ENCODE results near the gene NPW. TPM values are rescaled to one million over a fixed set of nuclear protein-coding genes. Genes with fewer than 3 reads are reported as not detected.

NPW gene
- polyA plus RNA-seq, 1 donor (not counting 4 experiments of a cell fraction or from before 2014, with no cell fraction given) = not detected

GRCh38 chr16:1989209-1990100, 30.1 kb upstream of the NPW start, which contains the start of gene SYNGR3:
Gene SYNGR3 (plus strand): TSS chr16:1989970. CDS start chr16:1990103, 133 bp downstream.
- Histone ChIP-seq H2AFZ (ENCODE audit: control insufficient read depth, low read length) (no peak within 1 kb of the TSS), H3K27ac (ENCODE audit: control insufficient read depth, insufficient read depth, low read length) (no peak within 1 kb of the TSS), H3K36me3 (ENCODE audit: control insufficient read depth in 2 of 2, extremely low read depth in 1 of 2, insufficient read depth in 2 of 2, low read length in 2 of 2) (peaks cover 7 to 14% of the 10 kb centered on the region in 2 experiments), H3K79me2 (ENCODE audit: control insufficient read depth, insufficient read depth, low read length) (peaks cover 2% of the 10 kb centered on the region), H3K4me3 (ENCODE audit: control insufficient read depth in 2 of 3, extremely low read depth in 1 of 3, insufficient read depth in 2 of 3, low read depth in 1 of 3, low read length in 3 of 3) (peak within 1 kb of the TSS in 2 of 3 experiments; percentile 20 to 53), H3K4me2 (ENCODE audit: control insufficient read depth, extremely low read depth, insufficient read depth, low read depth, low read length) (peak within 1 kb of the TSS; percentile 66), H3K9me3 (ENCODE audit: control insufficient read depth, low read depth, low read length) (no peaks in the 10 kb centered on the region), H4K20me1 (ENCODE audit: control insufficient read depth, extremely low read depth, insufficient read depth, low read length) (no peaks in the 10 kb centered on the region), H3K4me1 (ENCODE audit: control insufficient read depth, extremely low read depth, insufficient read depth, low read length) (peaks cover 38% of the 10 kb centered on the region), H3K9me1 (ENCODE audit: control insufficient read depth, extremely low read depth, insufficient read depth, low read length) (peaks cover 2% of the 10 kb centered on the region), H3K27me3 (ENCODE audit: control insufficient read depth, extremely low read depth, insufficient read depth, low read length) (peaks cover 30% of the 10 kb centered on the region), H3K9ac (ENCODE audit: control insufficient read depth, extremely low read depth, insufficient read depth, low read length) (peak within 1 kb of the TSS; percentile 28)
- dilution Hi-C loops (cut with MboI; ENCODE audit: extremely low pct_ligation_motif_present, low sequenced_read_pairs) = no loop called here
- DNase-seq (ENCODE audit: low read depth, low spot score) = no peak
- TF ChIP-seq EZH2 (IDR thresholded peaks at IDR 0.05; ENCODE audit: low read length) (peak; percentile 82), CTCF (optimal IDR thresholded peaks at IDR 0.05 in 1 of 3, IDR thresholded peaks at IDR 0.05 in 1 of 3, conservative IDR thresholded peaks at IDR 0.05 in 1 of 3; ENCODE audit: extremely low read depth in 1 of 3, insufficient read depth in 2 of 3, low read length in 3 of 3) (no peak)
- no peak for FAIRE-seq

- no peaks in the 10 kb centered on the region for H4K20me1 ChIP-seq (ENCODE audit: control insufficient read depth, extremely low read depth, insufficient read depth, low read length)
- no peak for TF ChIP-seq EZH2 (IDR thresholded peaks at IDR 0.05; ENCODE audit: low read length)
- no peak for TF ChIP-seq CTCF (optimal IDR thresholded peaks at IDR 0.05 in 1 of 3, IDR thresholded peaks at IDR 0.05 in 1 of 3, conservative IDR thresholded peaks at IDR 0.05 in 1 of 3; ENCODE audit: extremely low read depth in 1 of 3, insufficient read depth in 2 of 3, low read length in 3 of 3)
- no peaks in the 10 kb centered on the region for H3K79me2 ChIP-seq (ENCODE audit: control insufficient read depth, insufficient read depth, low read length)
- H3K9me1 ChIP-seq (ENCODE audit: control insufficient read depth, extremely low read depth, insufficient read depth, low read length) = peaks cover under 1% of the 10 kb centered on the region
- no peak overlapping the region for H3K27ac ChIP-seq (ENCODE audit: control insufficient read depth, insufficient read depth, low read length)
- H3K9ac ChIP-seq (ENCODE audit: control insufficient read depth, extremely low read depth, insufficient read depth, low read length) = no peak overlapping the region
- H3K9me3 ChIP-seq (ENCODE audit: control insufficient read depth, low read depth, low read length) = no peaks in the 10 kb centered on the region
- peaks cover 7 to 14% of the 10 kb centered on the region in 2 experiments for H3K36me3 ChIP-seq (ENCODE audit: control insufficient read depth in 2 of 2, extremely low read depth in 1 of 2, insufficient read depth in 2 of 2, low read length in 2 of 2)
- DNase-seq (ENCODE audit: low read depth, low spot score) = no peak
- H3K4me2 ChIP-seq (ENCODE audit: control insufficient read depth, extremely low read depth, insufficient read depth, low read depth, low read length) = no peak overlapping the region
- FAIRE-seq = no peak
- H3K4me3 ChIP-seq (ENCODE audit: control insufficient read depth in 2 of 3, extremely low read depth in 1 of 3, insufficient read depth in 2 of 3, low read depth in 1 of 3, low read length in 3 of 3) = peak overlapping the region in 1 of 3 experiments; percentile 53
- peaks cover 30% of the 10 kb centered on the region for H3K27me3 ChIP-seq (ENCODE audit: control insufficient read depth, extremely low read depth, insufficient read depth, low read length)
- H2AFZ ChIP-seq (ENCODE audit: control insufficient read depth, low read length) = no peak overlapping the region
- H3K4me1 ChIP-seq (ENCODE audit: control insufficient read depth, extremely low read depth, insufficient read depth, low read length) = peaks cover 33% of the 10 kb centered on the region
- dilution Hi-C loops (cut with MboI; ENCODE audit: extremely low pct_ligation_motif_present, low sequenced_read_pairs) = no loop called here
These were observed 29.6 kb upstream of the NPW start for GRCh38 chr16:1990101-1990350.

Measured in keratinocyte (primary cell).